GM10847 (cell line): ENCODE data around the gene SCN5A.

Experiments
- POLR2A ChIP-seq: IDR thresholded peaks from 2 replicates; pipeline ENCODE4 v1.6.1; 2011; ENCODE audit not compliant: insufficient read length; ENCODE audit errors: extremely low read depth

SCN5A gene

DNA sequence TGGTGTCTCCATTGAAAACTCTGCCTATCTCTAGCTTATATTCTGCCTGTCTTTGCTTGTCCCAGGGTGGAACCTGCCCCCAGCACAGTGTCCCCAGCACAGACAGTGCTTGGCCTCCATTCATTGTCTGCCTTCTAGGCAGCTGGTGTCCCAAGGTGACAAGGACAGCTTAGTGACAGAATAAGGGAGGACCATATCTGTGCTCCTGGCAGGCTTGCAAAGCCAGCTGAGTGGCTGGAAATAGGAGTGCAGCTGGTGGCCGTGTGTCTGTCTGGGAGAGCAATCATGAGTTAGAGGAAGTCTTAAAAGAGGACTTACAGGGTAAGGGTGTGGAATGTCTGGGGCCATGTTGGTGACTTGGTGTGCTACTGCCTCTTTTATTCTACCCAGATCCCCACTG is 33.4 kb downstream of the SCN5A start:
- no peak for TF ChIP-seq POLR2A

DNA sequence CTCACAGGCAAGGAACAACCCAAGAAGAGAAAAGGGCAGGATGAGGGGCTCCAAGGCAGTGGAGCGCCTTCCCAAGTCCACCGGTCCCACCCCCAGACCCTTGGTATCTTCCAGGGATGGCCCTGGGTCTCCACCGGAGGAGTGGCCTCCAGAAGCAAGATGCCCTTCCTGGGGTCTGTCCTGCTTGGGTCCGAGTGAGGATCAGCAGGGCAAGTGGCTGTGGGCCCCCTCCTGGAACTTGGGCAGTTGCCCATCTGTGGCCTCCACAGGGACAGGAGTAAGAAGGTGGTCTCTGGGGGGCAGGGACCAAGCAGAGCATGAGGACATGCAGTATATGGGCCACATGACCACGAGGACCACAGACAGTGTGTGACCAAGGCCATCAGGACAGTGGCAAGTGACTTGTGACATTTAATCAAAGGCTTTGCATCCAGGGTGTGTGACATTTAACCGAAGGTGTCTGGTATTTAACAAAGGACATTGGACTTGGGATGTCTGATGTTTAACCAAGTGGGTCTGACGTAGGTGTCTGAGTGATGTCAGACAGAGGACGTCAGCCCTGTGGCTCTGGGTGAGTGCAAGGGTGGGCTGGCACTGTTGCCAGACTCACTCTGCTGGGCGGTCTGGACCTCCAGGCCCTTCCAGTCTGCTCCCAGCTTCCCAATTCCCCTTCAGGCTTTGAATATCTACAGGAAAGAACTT is 34.7 kb downstream of the SCN5A start:
- no peak for TF ChIP-seq POLR2A

DNA sequence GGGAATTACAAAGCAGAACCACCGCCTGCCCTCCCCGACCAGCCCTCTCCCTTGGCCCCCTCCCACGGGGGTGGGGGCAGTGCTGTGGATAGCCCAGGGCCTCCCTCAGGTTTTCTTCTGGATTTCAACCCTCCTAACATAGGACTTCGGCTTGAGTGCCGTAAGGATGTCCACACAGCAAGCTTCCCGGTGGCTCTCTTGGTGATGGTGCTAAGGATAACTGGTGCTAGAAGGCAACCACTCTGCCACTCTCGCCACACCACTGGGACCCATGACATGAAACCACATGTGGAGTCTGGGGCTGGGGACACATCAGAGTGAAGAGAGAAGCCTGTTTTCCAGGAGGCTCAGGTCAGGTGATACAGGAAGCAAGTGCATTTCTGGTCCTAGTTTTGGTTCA is 35.4 kb downstream of the SCN5A start:
- TF ChIP-seq POLR2A = no peak

DNA sequence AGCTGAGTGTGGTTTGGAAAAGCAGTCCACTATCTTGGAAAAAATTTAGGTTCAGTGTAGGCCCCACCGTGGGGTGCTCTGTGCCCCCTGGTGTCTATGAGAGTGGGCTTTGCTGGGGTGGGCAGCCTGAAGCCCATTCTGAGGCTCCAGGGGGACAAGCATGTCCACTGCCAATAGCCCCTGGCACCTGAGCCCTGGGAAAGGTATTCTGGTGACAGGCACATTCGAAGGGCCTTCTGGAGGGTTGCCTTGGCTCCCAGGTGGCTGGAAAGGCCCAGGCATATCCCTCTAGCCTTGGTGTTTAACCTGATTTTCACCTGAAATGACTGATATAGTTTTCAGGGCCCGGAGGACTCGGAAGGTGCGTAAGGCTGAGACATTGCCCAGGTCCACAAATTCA is 36.1 kb downstream of the SCN5A start:
- no peak for TF ChIP-seq POLR2A

DNA sequence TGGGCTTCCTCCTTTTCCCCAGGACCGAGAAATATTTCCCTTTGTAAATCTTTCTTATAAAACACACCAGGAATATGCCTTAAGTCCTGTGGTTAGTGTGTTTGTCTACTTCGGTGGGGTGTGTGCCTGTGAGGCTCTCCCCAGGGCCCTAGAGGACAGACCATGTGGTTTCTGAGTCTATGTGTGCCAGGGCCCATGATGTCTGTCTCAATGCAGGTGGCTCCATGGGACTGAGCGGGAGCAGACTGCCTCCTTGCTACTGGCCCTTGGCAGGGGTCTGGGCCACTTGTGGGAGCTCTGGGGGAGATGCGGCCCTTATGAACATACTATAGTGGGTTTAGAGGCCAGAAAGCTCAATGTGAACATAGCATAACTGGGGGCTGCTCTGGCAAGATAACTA is 37.6 kb downstream of the SCN5A start:
- no peak for TF ChIP-seq POLR2A

DNA sequence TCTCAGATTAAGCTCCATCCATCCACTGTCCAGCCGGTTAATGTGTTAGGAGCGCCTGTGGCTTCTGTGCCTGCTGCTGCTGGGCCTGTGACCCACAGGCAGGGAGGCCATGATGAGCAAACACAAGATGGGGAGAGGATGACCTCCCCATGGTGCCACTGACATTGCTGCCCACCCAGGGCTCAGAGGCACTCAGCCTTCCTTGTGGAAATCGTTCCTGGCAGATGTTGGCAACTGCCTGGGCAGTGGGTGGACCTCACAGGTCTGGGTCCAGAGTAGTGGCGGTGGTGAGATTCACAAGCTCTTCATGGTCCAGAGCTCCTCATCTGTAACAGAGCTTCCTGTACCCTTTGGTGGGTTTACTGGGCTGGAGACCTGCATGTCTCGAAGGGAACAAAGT is 38.6 kb downstream of the SCN5A start:
- TF ChIP-seq POLR2A = no peak

DNA sequence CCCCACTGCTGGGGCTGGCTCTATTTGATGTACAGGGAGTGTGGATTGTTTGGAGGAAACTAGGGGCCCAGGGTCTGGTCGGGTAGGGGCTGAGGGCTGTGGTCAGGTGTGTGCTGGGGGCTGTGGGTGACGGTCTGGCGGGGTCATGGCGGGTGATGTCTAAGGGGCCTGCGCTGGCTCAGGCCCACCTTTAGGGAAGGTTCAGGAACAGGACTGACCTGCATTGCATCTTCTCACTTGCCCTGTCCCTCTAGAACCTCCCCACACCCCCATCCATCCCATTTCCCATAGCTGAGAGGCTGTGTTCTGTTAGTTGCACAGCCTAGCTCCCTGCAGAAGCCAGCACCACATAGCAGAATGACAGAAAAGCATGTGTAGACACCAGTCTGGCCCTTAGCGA is 39.1 kb downstream of the SCN5A start:
- no peak for TF ChIP-seq POLR2A

DNA sequence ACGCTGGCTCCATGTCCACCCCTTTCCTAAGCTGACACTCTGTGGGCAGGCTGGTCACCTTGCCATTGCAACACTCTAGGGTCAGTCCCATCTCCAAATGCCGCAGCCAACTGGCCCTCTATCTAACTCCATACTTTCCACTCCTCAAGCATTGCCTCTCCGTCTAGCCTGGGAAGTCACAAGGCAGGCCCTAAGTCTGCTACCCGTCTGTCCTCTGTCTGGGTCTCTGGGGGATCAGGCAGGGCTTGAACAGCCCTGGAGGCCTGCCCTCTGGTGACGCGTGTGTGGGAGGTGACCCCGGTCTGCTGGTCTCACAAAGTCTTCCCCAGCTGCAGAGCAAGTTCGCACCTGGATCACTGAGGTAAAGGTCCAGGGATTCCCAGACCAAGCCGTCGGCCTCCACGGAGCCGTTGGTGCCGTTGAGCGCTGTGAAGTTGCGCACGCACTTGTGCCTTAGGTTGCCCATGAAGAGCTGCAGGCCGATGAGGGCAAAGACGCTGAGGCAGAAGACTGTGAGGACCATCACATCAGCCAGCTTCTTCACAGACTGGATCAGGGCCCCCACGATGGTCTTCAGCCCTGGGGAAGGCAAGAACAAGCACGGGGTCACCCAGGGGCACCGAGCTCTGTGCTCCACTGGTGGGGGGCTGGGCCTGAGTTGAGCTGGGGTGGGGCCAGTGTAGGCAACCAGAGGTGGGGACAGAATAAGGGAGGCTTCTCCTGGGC is 39.9 kb downstream of the SCN5A start:
- no peak for TF ChIP-seq POLR2A

DNA sequence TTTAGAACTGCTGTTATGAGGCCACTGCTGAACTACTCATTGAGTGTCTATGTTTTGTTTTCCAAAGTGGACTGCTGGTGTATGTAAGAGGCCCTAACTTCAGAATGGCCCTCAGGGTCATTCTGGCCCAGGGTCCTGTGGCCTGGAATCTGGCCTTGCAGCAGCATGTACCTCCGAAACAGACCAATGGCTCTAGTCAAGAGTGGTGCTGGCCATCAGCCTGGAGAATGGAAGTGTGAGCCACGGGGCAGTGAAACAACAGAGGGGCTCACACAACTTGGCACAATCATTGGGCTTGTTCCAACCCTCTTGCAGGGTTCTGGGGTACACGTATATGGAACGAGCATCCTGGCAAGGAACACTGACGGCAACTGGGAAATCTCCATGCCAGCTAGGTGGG is 40.5 kb downstream of the SCN5A start:
- no peak for TF ChIP-seq POLR2A

DNA sequence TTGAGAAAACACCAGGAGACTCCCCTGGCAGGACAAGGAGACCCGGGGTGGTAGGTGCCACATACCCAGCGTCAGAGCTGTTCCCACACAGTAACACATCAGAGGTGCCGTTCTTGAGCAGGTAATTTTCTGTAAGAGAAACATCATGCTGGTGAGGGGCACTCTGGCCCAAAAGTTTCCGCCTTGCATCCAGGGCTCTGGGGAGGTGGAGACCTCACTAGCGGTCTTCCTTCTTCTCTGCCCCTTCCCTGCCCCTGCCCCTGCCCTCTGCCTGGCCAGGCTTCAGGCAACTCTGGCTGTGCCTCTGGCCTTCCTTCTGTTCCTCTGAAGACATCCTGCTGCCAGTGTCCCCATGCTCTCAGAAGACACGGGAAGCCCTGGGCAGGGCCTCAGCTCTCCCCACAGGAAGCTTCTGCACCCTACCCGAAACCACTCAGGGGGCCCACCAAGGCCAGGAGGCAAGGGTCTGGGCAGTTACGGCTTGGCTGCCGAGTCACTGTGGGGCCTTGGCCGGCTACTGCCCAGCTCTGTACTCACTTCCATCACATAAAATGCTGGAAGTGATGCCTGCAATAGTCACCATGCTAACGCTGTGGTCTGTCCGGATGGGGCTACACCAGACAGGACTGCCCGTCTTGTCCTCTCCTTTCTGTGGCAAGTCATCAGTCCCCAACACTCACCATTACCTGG is 41.3 kb downstream of the SCN5A start:
- TF ChIP-seq POLR2A = no peak

DNA sequence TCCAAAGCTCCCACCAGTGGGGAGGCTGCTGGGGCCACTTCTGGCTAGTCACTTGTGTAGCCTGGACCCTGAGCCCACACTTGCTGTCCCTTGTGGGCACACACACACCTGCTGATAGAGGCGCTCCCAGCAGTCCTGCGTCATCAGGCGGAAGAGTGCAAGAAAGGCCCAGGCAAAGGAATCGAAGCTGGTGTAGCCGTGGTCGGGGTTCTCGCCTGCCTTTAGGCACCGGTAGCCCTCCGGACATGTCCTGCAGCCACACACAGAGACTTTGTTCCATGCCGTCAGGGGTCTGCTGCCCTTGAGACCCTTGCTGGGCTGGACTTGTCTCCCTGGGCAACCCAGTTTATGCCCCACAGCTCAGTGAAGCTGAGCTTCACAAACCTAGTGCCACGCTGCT is 42.9 kb downstream of the SCN5A start:
- TF ChIP-seq POLR2A = no peak

DNA sequence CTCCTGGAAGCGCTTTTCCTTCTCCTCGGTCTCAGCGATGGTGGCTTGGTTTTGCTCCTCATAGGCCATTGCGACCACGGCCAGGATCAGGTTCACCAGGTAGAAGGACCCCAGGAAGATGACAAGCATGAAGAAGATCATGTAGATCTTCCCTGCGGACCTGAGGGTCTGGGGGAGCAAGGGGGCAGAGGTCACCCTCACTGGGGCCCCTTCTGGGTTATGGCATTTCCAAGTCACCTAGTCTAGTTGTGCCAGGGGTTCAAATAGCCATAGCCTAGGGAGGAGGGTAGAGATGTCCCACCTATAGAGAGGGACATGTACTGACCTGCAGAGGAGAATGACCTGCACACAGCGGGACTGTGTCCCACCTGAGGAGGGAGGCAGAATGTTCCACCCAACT is 43.5 kb downstream of the SCN5A start:
- no peak for TF ChIP-seq POLR2A

DNA sequence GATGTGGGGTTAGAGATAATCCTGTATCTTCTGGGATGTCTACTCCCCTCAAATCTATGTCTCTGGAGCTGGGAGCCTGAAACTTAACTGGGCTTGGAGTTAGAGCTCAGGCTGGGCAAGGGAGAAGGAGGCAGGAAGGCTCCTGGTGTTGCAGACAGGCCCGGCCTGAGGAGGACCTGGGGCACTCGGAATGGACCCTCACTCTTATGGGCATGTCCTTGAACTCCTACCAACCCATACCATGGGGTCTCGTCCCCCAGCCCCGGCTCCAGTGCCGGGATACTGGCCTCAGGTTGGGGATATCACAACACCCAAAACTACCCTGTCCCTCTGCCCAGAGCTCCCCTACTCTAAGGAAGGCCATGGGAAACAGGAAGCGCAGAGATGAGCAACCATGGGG is 45.2 kb downstream of the SCN5A start:
- no peak for TF ChIP-seq POLR2A

DNA sequence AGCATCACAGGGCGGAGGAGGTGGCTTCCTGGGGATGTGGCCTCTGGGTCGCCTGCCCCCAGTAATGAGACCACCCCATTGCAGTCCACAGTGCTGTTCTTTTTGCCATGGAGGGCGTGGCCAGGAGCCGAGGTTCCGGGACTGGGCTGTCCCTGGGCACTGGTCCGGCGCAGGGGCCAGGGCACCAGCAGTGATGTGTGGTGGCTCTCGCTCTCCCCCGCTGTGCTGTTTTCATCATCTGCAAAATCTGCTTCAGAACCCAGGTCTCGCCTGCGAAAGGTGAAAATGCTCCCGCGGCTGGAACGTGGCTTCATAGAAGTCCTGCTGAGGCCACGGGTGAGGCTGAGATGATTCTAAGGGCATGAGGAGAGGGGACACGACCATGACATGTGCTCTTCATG is 45.8 kb downstream of the SCN5A start:
- TF ChIP-seq POLR2A = no peak

DNA sequence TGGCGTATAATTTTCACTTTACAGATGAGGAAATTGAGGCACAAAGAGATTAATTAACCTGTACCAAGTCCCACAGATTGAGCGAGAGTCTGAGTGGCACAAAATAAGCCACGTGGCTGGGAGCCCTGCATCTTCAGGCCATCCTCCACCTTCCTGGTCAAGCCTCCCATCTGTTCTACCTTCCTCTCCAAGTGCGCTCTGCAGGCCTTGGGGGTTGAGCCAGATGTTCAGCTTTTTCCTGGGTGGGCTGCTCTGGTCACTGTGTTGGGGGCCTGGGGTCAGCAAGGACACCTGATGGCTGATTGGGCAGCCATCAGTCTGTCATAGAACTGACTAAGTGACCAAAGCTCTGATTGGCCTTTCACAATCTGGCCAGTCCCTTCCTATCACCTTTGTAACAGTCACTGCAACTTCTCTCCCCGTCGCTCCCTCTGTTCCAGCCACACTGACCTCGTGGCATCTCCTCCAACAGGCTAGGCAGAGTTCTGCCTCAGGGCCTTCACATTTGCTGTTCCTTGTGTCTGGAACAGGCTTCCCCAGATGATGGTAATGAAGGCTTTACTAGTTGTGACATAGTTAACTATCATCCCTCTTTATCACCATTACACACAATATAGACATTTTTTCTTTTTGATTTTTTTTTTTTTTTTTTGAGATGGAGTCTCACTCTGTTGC is 46.8 kb downstream of the SCN5A start:
- TF ChIP-seq POLR2A = no peak
